GM12875 (cell line): ENCODE results near the gene C16orf46.
A peak's percentile ranks its signal among the peaks of the same experiment; 100 is the strongest.
"Not testable (repeated sequence)": the region's sequence is repeated elsewhere in the genome, so short reads cannot be mapped to it uniquely, and the experiment has no call there.

Source experiments
- H3K4me3 ChIP-seq: one replicate; pipeline ENCODE4 v1.5.1; 2011; ENCODE audit warnings: low read depth, low read length, control low read depth
- CTCF ChIP-seq: IDR thresholded peaks from 2 replicates; pipeline ENCODE4 v1.5.1; 2011; ENCODE audit warnings: low read depth, mild to moderate bottlenecking, control low read depth, inconsistent platforms, low read length, moderate library complexity, borderline replicate concordance; ENCODE audit not compliant: insufficient read depth

Gene C16orf46

GRCh38 chr16:81077076-81077940, at the start of gene C16orf46:
TSS of gene C16orf46 (minus strand) at chr16:81077238. CDS start at chr16:81063955, 13,283 bp downstream.
- peak within 1 kb of the TSS; percentile 63 for H3K4me3 ChIP-seq
- no peak for TF ChIP-seq CTCF

- TF ChIP-seq CTCF, result no peak
- H3K4me3 ChIP-seq, result no peak overlapping the region
Measured at GRCh38 chr16:81123092-81123852, 46.2 kb upstream of the C16orf46 start.

- no peak for TF ChIP-seq CTCF
- no peak overlapping the region for H3K4me3 ChIP-seq
Measured at GRCh38 chr16:81121474-81121990, 44.5 kb upstream of the C16orf46 start.

- no peak overlapping the region for H3K4me3 ChIP-seq
- no peak for TF ChIP-seq CTCF
Measured at GRCh38 chr16:81117436-81117835, 40.4 kb upstream of the C16orf46 start.

- no peak for TF ChIP-seq CTCF
- no peak overlapping the region for H3K4me3 ChIP-seq
Measured at GRCh38 chr16:81116285-81116684, 39.2 kb upstream of the C16orf46 start.

GRCh38 chr16:81112453-81112852, 35.4 kb upstream of the C16orf46 start:
- no peak for TF ChIP-seq CTCF

GRCh38 chr16:81109274-81109673, 32.2 kb upstream of the C16orf46 start:
- H3K4me3 ChIP-seq, result not testable (repeated sequence)

More at GRCh38 chr16:81112453-81112852, 35.4 kb upstream of the C16orf46 start:
- no peak overlapping the region for H3K4me3 ChIP-seq
